ENCODE results near the gene GNG11.

Gene GNG11

GRCh38 chr7:93921607-93922566 lies at the start of gene GNG11:
GNG11 (plus strand) TSS chr7:93921735; CDS start chr7:93922138, 403 bp downstream.
- peak in 1 of 2 donors; percentile 18 for DNase-seq (ENCODE audit: extremely low read depth in 1 of 2, low read depth in 1 of 2)

GRCh38 chr7:93873998-93874574 lies 47.4 kb upstream of the GNG11 start:
- no peak for DNase-seq (ENCODE audit: extremely low read depth in 1 of 2, low read depth in 1 of 2)

- DNase-seq (ENCODE audit: extremely low read depth in 1 of 2, low read depth in 1 of 2): no peak
These were observed 43.8 kb upstream of the GNG11 start for GRCh38 chr7:93877742-93878141.

GRCh38 chr7:93879356-93879755 lies 42.2 kb upstream of the GNG11 start:
- DNase-seq (ENCODE audit: extremely low read depth in 1 of 2, low read depth in 1 of 2): no peak

GRCh38 chr7:93882468-93882867 lies 39.1 kb upstream of the GNG11 start:
- DNase-seq (ENCODE audit: extremely low read depth in 1 of 2, low read depth in 1 of 2): no peak

GRCh38 chr7:93883078-93883916 lies 38.2 kb upstream of the GNG11 start:
- no peak for DNase-seq (ENCODE audit: extremely low read depth in 1 of 2, low read depth in 1 of 2)

- DNase-seq (ENCODE audit: extremely low read depth in 1 of 2, low read depth in 1 of 2): no peak
These were observed 37.6 kb upstream of the GNG11 start for GRCh38 chr7:93883917-93884345.

GRCh38 chr7:93884541-93884940 lies 37.0 kb upstream of the GNG11 start:
- DNase-seq (ENCODE audit: extremely low read depth in 1 of 2, low read depth in 1 of 2): no peak

- no peak for DNase-seq (ENCODE audit: extremely low read depth in 1 of 2, low read depth in 1 of 2)
These were observed 32.3 kb upstream of the GNG11 start for GRCh38 chr7:93889261-93889660.

- DNase-seq (ENCODE audit: extremely low read depth in 1 of 2, low read depth in 1 of 2): no peak
These were observed 31.5 kb upstream of the GNG11 start for GRCh38 chr7:93890041-93890463.

- DNase-seq (ENCODE audit: extremely low read depth in 1 of 2, low read depth in 1 of 2): peak in 1 of 2 donors; percentile 6
These were observed 31.0 kb upstream of the GNG11 start, which contains the start of gene TFPI2 for GRCh38 chr7:93890464-93891068. TFPI2 (minus strand) TSS chr7:93890753; CDS start chr7:93890678, 75 bp downstream.

GRCh38 chr7:93894426-93894825 lies 27.1 kb upstream of the GNG11 start:
- no peak for DNase-seq (ENCODE audit: extremely low read depth in 1 of 2, low read depth in 1 of 2)

GRCh38 chr7:93894966-93895640 lies 26.4 kb upstream of the GNG11 start:
- DNase-seq (ENCODE audit: extremely low read depth in 1 of 2, low read depth in 1 of 2): no peak

GRCh38 chr7:93895859-93896600 lies 25.5 kb upstream of the GNG11 start:
- no peak for DNase-seq (ENCODE audit: extremely low read depth in 1 of 2, low read depth in 1 of 2)

GRCh38 chr7:93897680-93898079 lies 23.9 kb upstream of the GNG11 start:
- DNase-seq (ENCODE audit: extremely low read depth in 1 of 2, low read depth in 1 of 2): no peak

- DNase-seq (ENCODE audit: extremely low read depth in 1 of 2, low read depth in 1 of 2): no peak
These were observed 18.6 kb upstream of the GNG11 start for GRCh38 chr7:93902777-93903423.

- DNase-seq (ENCODE audit: extremely low read depth in 1 of 2, low read depth in 1 of 2): no peak
These were observed 15.3 kb upstream of the GNG11 start, which contains the start of gene GNGT1 for GRCh38 chr7:93906267-93906666. GNGT1 (plus strand) TSS chr7:93906567; CDS start chr7:93906747, 180 bp downstream.

- DNase-seq (ENCODE audit: extremely low read depth in 1 of 2, low read depth in 1 of 2): no peak
These were observed 11.2 kb upstream of the GNG11 start for GRCh38 chr7:93910076-93910994.

Data from stimulated activated CD8-positive, alpha-beta memory T cell treated with anti-CD3 and anti-CD28 coated beads, Interleukin-7, amount 100 ng/mL, for 48 hours (primary cell).